Transverse colon (tissue), 4 donors: Measurements from ENCODE around the gene DIRAS1.

Experiments used
- POLR2A ChIP-seq: fragments of 450-650 bp; IDR thresholded peaks from one replicate; pipeline ENCODE4 v1.6.1; 2016; ENCODE audit warnings: antibody characterized with exemption, mild to moderate bottlenecking, moderate library complexity
- POLR2AphosphoS5 ChIP-seq, 3 donors: sonication (generic); formaldehyde crosslinking; IDR thresholded peaks; one replicate each; pipeline ENCODE4 v1.6.1; 2016; ENCODE audit warnings: antibody characterized with exemption in 3 of 3
- TF ChIP-seq, protein P1 (sequence below), 5 experiments: fragments of 200-600 bp in 3 of 5; fragments of 450-650 bp in 2 of 5; sonication (generic) in 3 of 5; IDR thresholded peaks; 1 replicate in 2 of 5; 2 replicates in 3 of 5; pipeline ENCODE4 v1.5.1; 2016 to 2017; ENCODE audit warnings: antibody characterized with exemption in 5 of 5, inconsistent platforms in 3 of 5, mild to moderate bottlenecking in 2 of 5, moderate library complexity in 1 of 5

DNA sequence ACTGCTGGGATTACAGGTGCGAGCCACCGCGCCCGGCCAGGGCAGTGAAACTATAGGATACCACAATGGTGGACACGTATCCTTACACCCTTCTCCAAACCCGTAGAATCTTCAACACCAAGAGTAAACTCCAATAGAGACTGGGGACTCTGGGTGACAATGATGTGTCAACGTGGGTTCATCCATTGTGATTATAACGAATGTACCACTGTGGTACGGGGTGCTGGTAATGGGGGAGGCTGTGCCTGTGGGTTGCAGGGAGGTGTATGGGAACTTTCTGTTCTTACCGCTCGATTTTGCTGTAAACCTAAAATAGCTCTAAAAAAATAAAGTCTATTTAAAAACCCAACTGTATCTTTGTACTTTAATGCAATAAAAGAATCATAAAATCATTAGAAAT, 30.3 kb downstream of the DIRAS1 start:
- TF ChIP-seq POLR2AphosphoS5 (IDR thresholded peaks at IDR 0.05): no peak
- TF ChIP-seq POLR2A: no peak
- TF ChIP-seq, protein P1, sequence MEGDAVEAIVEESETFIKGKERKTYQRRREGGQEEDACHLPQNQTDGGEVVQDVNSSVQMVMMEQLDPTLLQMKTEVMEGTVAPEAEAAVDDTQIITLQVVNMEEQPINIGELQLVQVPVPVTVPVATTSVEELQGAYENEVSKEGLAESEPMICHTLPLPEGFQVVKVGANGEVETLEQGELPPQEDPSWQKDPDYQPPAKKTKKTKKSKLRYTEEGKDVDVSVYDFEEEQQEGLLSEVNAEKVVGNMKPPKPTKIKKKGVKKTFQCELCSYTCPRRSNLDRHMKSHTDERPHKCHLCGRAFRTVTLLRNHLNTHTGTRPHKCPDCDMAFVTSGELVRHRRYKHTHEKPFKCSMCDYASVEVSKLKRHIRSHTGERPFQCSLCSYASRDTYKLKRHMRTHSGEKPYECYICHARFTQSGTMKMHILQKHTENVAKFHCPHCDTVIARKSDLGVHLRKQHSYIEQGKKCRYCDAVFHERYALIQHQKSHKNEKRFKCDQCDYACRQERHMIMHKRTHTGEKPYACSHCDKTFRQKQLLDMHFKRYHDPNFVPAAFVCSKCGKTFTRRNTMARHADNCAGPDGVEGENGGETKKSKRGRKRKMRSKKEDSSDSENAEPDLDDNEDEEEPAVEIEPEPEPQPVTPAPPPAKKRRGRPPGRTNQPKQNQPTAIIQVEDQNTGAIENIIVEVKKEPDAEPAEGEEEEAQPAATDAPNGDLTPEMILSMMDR (IDR thresholded peaks at IDR 0.05): no peak
